ENCODE measurements around the gene SORCS3.

Gene SORCS3

GRCh38 chr10:104641187-104641936, at the start of gene SORCS3:
SORCS3 (plus strand) TSS chr10:104641290.
- H3F3A ChIP-seq (ENCODE audit: insufficient read depth), result no peaks in the 10 kb centered on the region
- TF ChIP-seq EZH2phosphoT487 (conservative IDR thresholded peaks at IDR 0.05; ENCODE audit: low read length), result no peak
- TF ChIP-seq CTCF (IDR thresholded peaks at IDR 0.05; ENCODE audit: insufficient read depth, low read length, poor library complexity, severe bottlenecking), result no peak
- H3K36me3 ChIP-seq (ENCODE audit: low read length), result no peaks in the 10 kb centered on the region
- H3K9ac ChIP-seq (ENCODE audit: low read length), result no peak within 1 kb of the TSS
- H3K27ac ChIP-seq (ENCODE audit: low read depth, low read length), result no peak within 1 kb of the TSS
- H3K79me2 ChIP-seq (ENCODE audit: insufficient read depth, low read length), result no peaks in the 10 kb centered on the region
- no peaks in the 10 kb centered on the region for H3K9me3 ChIP-seq (ENCODE audit: insufficient read depth, low read length)
- no peaks in the 10 kb centered on the region for H3K27me3 ChIP-seq (ENCODE audit: low read length)
- no peak within 1 kb of the TSS for H2AFZ ChIP-seq (ENCODE audit: low read depth, low read length, severe bottlenecking)
- H4K20me1 ChIP-seq (ENCODE audit: low read depth, low read length), result no peaks in the 10 kb centered on the region
- H3K4me3 ChIP-seq (ENCODE audit: insufficient read depth, low read length, poor library complexity, severe bottlenecking), result no peak within 1 kb of the TSS
- H3K4me2 ChIP-seq (ENCODE audit: low read depth, low read length, poor library complexity, severe bottlenecking), result no peak within 1 kb of the TSS
- H3K9me2 ChIP-seq (replicated peaks; ENCODE audit: insufficient read depth, low read length), result no peaks in the 10 kb centered on the region

GRCh38 chr10:104591441-104591840, 49.6 kb upstream of the SORCS3 start:
- H3K4me2 ChIP-seq (ENCODE audit: low read depth, low read length, poor library complexity, severe bottlenecking), result no peak overlapping the region
- no peaks in the 10 kb centered on the region for H3K9me3 ChIP-seq (ENCODE audit: insufficient read depth, low read length)
- no peaks in the 10 kb centered on the region for H3K27me3 ChIP-seq (ENCODE audit: low read length)
- no peak overlapping the region for H3K4me3 ChIP-seq (ENCODE audit: insufficient read depth, low read length, poor library complexity, severe bottlenecking)
- H3K27ac ChIP-seq (ENCODE audit: low read depth, low read length), result no peak overlapping the region
- H3K9me2 ChIP-seq (replicated peaks; ENCODE audit: insufficient read depth, low read length), result no peaks in the 10 kb centered on the region
- H2AFZ ChIP-seq (ENCODE audit: low read depth, low read length, severe bottlenecking), result no peak overlapping the region
- H3K9ac ChIP-seq (ENCODE audit: low read length), result no peak overlapping the region
- no peaks in the 10 kb centered on the region for H4K20me1 ChIP-seq (ENCODE audit: low read depth, low read length)
- H3K79me2 ChIP-seq (ENCODE audit: insufficient read depth, low read length), result no peaks in the 10 kb centered on the region
- TF ChIP-seq CTCF (IDR thresholded peaks at IDR 0.05; ENCODE audit: insufficient read depth, low read length, poor library complexity, severe bottlenecking) (no peak), EZH2phosphoT487 (conservative IDR thresholded peaks at IDR 0.05; ENCODE audit: low read length) (no peak)
- H3K36me3 ChIP-seq (ENCODE audit: low read length), result no peaks in the 10 kb centered on the region
- H3F3A ChIP-seq (ENCODE audit: insufficient read depth), result no peaks in the 10 kb centered on the region

- H3K9ac ChIP-seq (ENCODE audit: low read length), result no peak overlapping the region
- H2AFZ ChIP-seq (ENCODE audit: low read depth, low read length, severe bottlenecking), result no peak overlapping the region
- H4K20me1 ChIP-seq (ENCODE audit: low read depth, low read length), result no peaks in the 10 kb centered on the region
Measured at GRCh38 chr10:104601166-104601565, 39.9 kb upstream of the SORCS3 start.

More at GRCh38 chr10:104601166-104601565, 39.9 kb upstream of the SORCS3 start:
- Histone ChIP-seq H3K27ac (ENCODE audit: low read depth, low read length) (no peak overlapping the region), H3K9me3 (ENCODE audit: insufficient read depth, low read length) (no peaks in the 10 kb centered on the region), H3K9me2 (replicated peaks; ENCODE audit: insufficient read depth, low read length) (no peaks in the 10 kb centered on the region), H3K79me2 (ENCODE audit: insufficient read depth, low read length) (no peaks in the 10 kb centered on the region), H3K27me3 (ENCODE audit: low read length) (no peaks in the 10 kb centered on the region), H3F3A (ENCODE audit: insufficient read depth) (no peaks in the 10 kb centered on the region), H3K36me3 (ENCODE audit: low read length) (no peaks in the 10 kb centered on the region), H3K4me3 (ENCODE audit: insufficient read depth, low read length, poor library complexity, severe bottlenecking) (no peak overlapping the region), H3K4me2 (ENCODE audit: low read depth, low read length, poor library complexity, severe bottlenecking) (no peak overlapping the region)
- TF ChIP-seq CTCF (IDR thresholded peaks at IDR 0.05; ENCODE audit: insufficient read depth, low read length, poor library complexity, severe bottlenecking) (no peak), EZH2phosphoT487 (conservative IDR thresholded peaks at IDR 0.05; ENCODE audit: low read length) (no peak)
